ENCODE measurements around the gene SATB1. TPM values are rescaled to one million over a fixed set of nuclear protein-coding genes. Genes with fewer than 3 reads are reported as not detected.
"Not testable (repeated sequence)": the region's sequence is repeated elsewhere in the genome, so short reads cannot be mapped to it uniquely, and the experiment has no call there.

The SATB1 gene
- total RNA-seq, 2 experiments from 2014 or later, result 268 to 273 TPM

- H3K4me3 Mint-ChIP-seq, result no peak overlapping the region
- H3K36me3 Mint-ChIP-seq (ENCODE audit: low read depth), result peaks cover 71% of the 10 kb centered on the region
- POLR2A ChIA-PET, result no interaction called here
- no peaks in the 10 kb centered on the region for H3K27me3 Mint-ChIP-seq (ENCODE audit: low read depth)
- ATAC-seq (no peak), DNase-seq (no peak)
- H3K9me3 Mint-ChIP-seq (ENCODE audit: insufficient read depth), result no peaks in the 10 kb centered on the region
- peaks cover 4% of the 10 kb centered on the region for H3K4me1 Mint-ChIP-seq (ENCODE audit: low read depth)
- CTCF ChIA-PET, result no interaction called here
- peak overlapping the region; percentile 48 for H3K27ac Mint-ChIP-seq
These were observed 75.8 kb downstream of the SATB1 start for GRCh38 chr3:18349197-18349798.

GRCh38 chr3:18346097-18346496 is 79.0 kb downstream of the SATB1 start:
- no peak overlapping the region for H3K27ac Mint-ChIP-seq
- ATAC-seq (no peak), DNase-seq (no peak)
- H3K9me3 Mint-ChIP-seq (ENCODE audit: insufficient read depth), result no peaks in the 10 kb centered on the region
- peaks cover under 1% of the 10 kb centered on the region for H3K4me1 Mint-ChIP-seq (ENCODE audit: low read depth)
- H3K4me3 Mint-ChIP-seq, result no peak overlapping the region
- peaks cover 46% of the 10 kb centered on the region for H3K36me3 Mint-ChIP-seq (ENCODE audit: low read depth)
- CTCF ChIA-PET, result no interaction called here
- POLR2A ChIA-PET, result no interaction called here
- peaks cover 2% of the 10 kb centered on the region for H3K27me3 Mint-ChIP-seq (ENCODE audit: low read depth)

- ATAC-seq, result no peak
- Mint-ChIP-seq H3K9me3 (ENCODE audit: insufficient read depth) (no peaks in the 10 kb centered on the region), H3K36me3 (ENCODE audit: low read depth) (peaks cover 37% of the 10 kb centered on the region), H3K4me3 (no peak overlapping the region), H3K27me3 (ENCODE audit: low read depth) (peaks cover 3% of the 10 kb centered on the region), H3K4me1 (ENCODE audit: low read depth) (no peaks in the 10 kb centered on the region), H3K27ac (no peak overlapping the region)
- ChIA-PET POLR2A (interaction anchor here (0.6 kb wide), 1 partner anchor 915 kb away, joined by 3 read pairs; no protein-coding TSS in a partner anchor), CTCF (no interaction called here)
- no peak for DNase-seq
These were observed 80.1 kb downstream of the SATB1 start for GRCh38 chr3:18345015-18345367.

- H3K27me3 Mint-ChIP-seq (ENCODE audit: low read depth), result peaks cover 3% of the 10 kb centered on the region
- no peaks in the 10 kb centered on the region for H3K9me3 Mint-ChIP-seq (ENCODE audit: insufficient read depth)
- POLR2A ChIA-PET, result no interaction called here
- no peak for ATAC-seq
- no peak overlapping the region for H3K4me3 Mint-ChIP-seq
- peaks cover 31% of the 10 kb centered on the region for H3K36me3 Mint-ChIP-seq (ENCODE audit: low read depth)
- no peak overlapping the region for H3K27ac Mint-ChIP-seq
- no peaks in the 10 kb centered on the region for H3K4me1 Mint-ChIP-seq (ENCODE audit: low read depth)
- no peak for DNase-seq
- CTCF ChIA-PET, result no interaction called here
These were observed 80.7 kb downstream of the SATB1 start for GRCh38 chr3:18344306-18345014.

- H3K4me3 Mint-ChIP-seq, result no peak overlapping the region
- H3K27ac Mint-ChIP-seq, result no peak overlapping the region
These were observed 81.3 kb downstream of the SATB1 start for GRCh38 chr3:18343809-18344208.

GRCh38 chr3:18338827-18339514 is 86.2 kb downstream of the SATB1 start:
- POLR2A ChIA-PET, result no interaction called here
- Mint-ChIP-seq H3K4me1 (ENCODE audit: low read depth) (peaks cover 13% of the 10 kb centered on the region), H3K27ac (no peak overlapping the region), H3K36me3 (ENCODE audit: low read depth) (no peaks in the 10 kb centered on the region), H3K27me3 (ENCODE audit: low read depth) (peaks cover 3% of the 10 kb centered on the region), H3K9me3 (ENCODE audit: insufficient read depth) (no peaks in the 10 kb centered on the region), H3K4me3 (no peak overlapping the region)
- ATAC-seq (no peak), DNase-seq (no peak)
- CTCF ChIA-PET, result no interaction called here

More at GRCh38 chr3:18343809-18344208, 81.3 kb downstream of the SATB1 start:
- peaks cover 3% of the 10 kb centered on the region for H3K27me3 Mint-ChIP-seq (ENCODE audit: low read depth)
- DNase-seq, result no peak
- CTCF ChIA-PET, result no interaction called here
- H3K9me3 Mint-ChIP-seq (ENCODE audit: insufficient read depth), result no peaks in the 10 kb centered on the region
- H3K36me3 Mint-ChIP-seq (ENCODE audit: low read depth), result peaks cover 25% of the 10 kb centered on the region
- POLR2A ChIA-PET, result no interaction called here
- no peaks in the 10 kb centered on the region for H3K4me1 Mint-ChIP-seq (ENCODE audit: low read depth)
- no peak for ATAC-seq

GRCh38 chr3:18337231-18337630 is 87.9 kb downstream of the SATB1 start:
- no peak overlapping the region for H3K4me3 Mint-ChIP-seq
- ATAC-seq (no peak), DNase-seq (no peak)
- ChIA-PET POLR2A (no interaction called here), CTCF (no interaction called here)
- H3K27ac Mint-ChIP-seq, result no peak overlapping the region
- no peaks in the 10 kb centered on the region for H3K9me3 Mint-ChIP-seq (ENCODE audit: insufficient read depth)
- peaks cover 3% of the 10 kb centered on the region for H3K27me3 Mint-ChIP-seq (ENCODE audit: low read depth)
- H3K4me1 Mint-ChIP-seq (ENCODE audit: low read depth), result peaks cover 13% of the 10 kb centered on the region
- H3K36me3 Mint-ChIP-seq (ENCODE audit: low read depth), result no peaks in the 10 kb centered on the region

GRCh38 chr3:18334837-18335601 is 90.1 kb downstream of the SATB1 start:
- no peak overlapping the region for H3K27ac Mint-ChIP-seq
- ChIA-PET POLR2A (no interaction called here), CTCF (interaction anchor here (0.5 kb wide), 1 partner anchor 369 kb away, joined by 3 read pairs; no protein-coding TSS in a partner anchor)
- H3K27me3 Mint-ChIP-seq (ENCODE audit: low read depth), result no peaks in the 10 kb centered on the region
- H3K9me3 Mint-ChIP-seq (ENCODE audit: insufficient read depth), result peaks cover 6% of the 10 kb centered on the region
- H3K4me1 Mint-ChIP-seq (ENCODE audit: low read depth), result peaks cover 13% of the 10 kb centered on the region
- no peaks in the 10 kb centered on the region for H3K36me3 Mint-ChIP-seq (ENCODE audit: low read depth)
- DNase-seq, result no peak
- H3K4me3 Mint-ChIP-seq, result no peak overlapping the region
- no peak for ATAC-seq

GRCh38 chr3:18330772-18331441 is 94.2 kb downstream of the SATB1 start:
- DNase-seq; CTCF ChIA-PET; H3K9me3 Mint-ChIP-seq (ENCODE audit: insufficient read depth); H3K36me3 Mint-ChIP-seq (ENCODE audit: low read depth); H3K27me3 Mint-ChIP-seq (ENCODE audit: low read depth); H3K4me3 Mint-ChIP-seq; POLR2A ChIA-PET; ATAC-seq; H3K27ac Mint-ChIP-seq: not testable (repeated sequence)
- H3K4me1 Mint-ChIP-seq (ENCODE audit: low read depth), result peaks cover 12% of the 10 kb centered on the region

GRCh38 chr3:18308096-18308650 is 117.0 kb downstream of the SATB1 start:
- ATAC-seq, result no peak

GRCh38 chr3:18307529-18307928 is 117.6 kb downstream of the SATB1 start:
- Mint-ChIP-seq H3K27me3 (ENCODE audit: low read depth) (no peaks in the 10 kb centered on the region), H3K4me1 (ENCODE audit: low read depth) (no peaks in the 10 kb centered on the region), H3K27ac (no peak overlapping the region), H3K9me3 (ENCODE audit: insufficient read depth) (no peaks in the 10 kb centered on the region), H3K4me3 (no peak overlapping the region), H3K36me3 (ENCODE audit: low read depth) (no peaks in the 10 kb centered on the region)
- ChIA-PET CTCF (no interaction called here), POLR2A (no interaction called here)
- ATAC-seq, result no peak
- no peak for DNase-seq

More at GRCh38 chr3:18308096-18308650, 117.0 kb downstream of the SATB1 start:
- DNase-seq, result no peak
- POLR2A ChIA-PET, result no interaction called here
- Mint-ChIP-seq H3K4me3 (no peak overlapping the region), H3K36me3 (ENCODE audit: low read depth) (no peaks in the 10 kb centered on the region), H3K27me3 (ENCODE audit: low read depth) (no peaks in the 10 kb centered on the region), H3K4me1 (ENCODE audit: low read depth) (no peaks in the 10 kb centered on the region), H3K27ac (no peak overlapping the region), H3K9me3 (ENCODE audit: insufficient read depth) (no peaks in the 10 kb centered on the region)
- CTCF ChIA-PET, result no interaction called here

Data from activated CD8-positive, alpha-beta T cell treated with anti-CD3 and anti-CD28 coated beads, Interleukin-2, amount 10 ng/mL, durations not matched to agents 7 days and 5 days (primary cell).